ENCODE measurements around the gene ANO6. TPM values are rescaled to one million over a fixed set of nuclear protein-coding genes. Genes with fewer than 3 reads are reported as not detected.

ANO6 gene
- total RNA-seq, 2 experiments from 2014 or later: 13.1 to 13.6 TPM

- ChIA-PET POLR2A (no interaction called here), CTCF (interaction anchor here (1.2 to 1.6 kb wide), 2 partner anchors 16 to 357 kb away, joined by 5 to 8 read pairs; no protein-coding TSS in a partner anchor)
- no peaks in the 10 kb centered on the region for H3K9me3 Mint-ChIP-seq
- no peak overlapping the region for H3K27ac Mint-ChIP-seq
- no peak for TF ChIP-seq CTCF (IDR thresholded peaks at IDR 0.05)
- intact Hi-C loops (cut with micrococcal nuclease): no loop called here
- peaks cover 6% of the 10 kb centered on the region for H3K4me1 Mint-ChIP-seq (ENCODE audit: low read depth)
- no peaks in the 10 kb centered on the region for H3K27me3 Mint-ChIP-seq
- no peaks in the 10 kb centered on the region for H3K36me3 Mint-ChIP-seq (ENCODE audit: low read depth)
- DNase-seq: no peak
- H3K4me3 Mint-ChIP-seq: no peak overlapping the region
- ATAC-seq: no peak
These were observed 29.1 kb upstream of the ANO6 start for GRCh38 chr12:45186762-45187161.

- Mint-ChIP-seq H3K36me3 (ENCODE audit: low read depth) (no peaks in the 10 kb centered on the region), H3K4me1 (ENCODE audit: low read depth) (peaks cover 11% of the 10 kb centered on the region), H3K9me3 (no peaks in the 10 kb centered on the region), H3K4me3 (no peak overlapping the region), H3K27me3 (no peaks in the 10 kb centered on the region), H3K27ac (no peak overlapping the region)
- intact Hi-C loops (cut with micrococcal nuclease): no loop called here
- CTCF ChIA-PET: interaction anchor here (1.1 to 1.5 kb wide), 3 partner anchors 10 to 199 kb away, joined by 3 read pairs; partner anchors contain the start of gene ANO6
- no peak for ATAC-seq
- TF ChIP-seq CTCF (IDR thresholded peaks at IDR 0.05): no peak
- POLR2A ChIA-PET: interaction anchor here (0.6 kb wide), 1 partner anchor 12 kb away, joined by 3 read pairs; no protein-coding TSS in a partner anchor
- no peak for DNase-seq
These were observed 26.0 kb upstream of the ANO6 start for GRCh38 chr12:45189766-45190403.

- Mint-ChIP-seq H3K27ac (no peak overlapping the region), H3K9me3 (no peaks in the 10 kb centered on the region), H3K4me1 (ENCODE audit: low read depth) (peaks cover 11% of the 10 kb centered on the region), H3K27me3 (no peaks in the 10 kb centered on the region), H3K4me3 (no peak overlapping the region), H3K36me3 (ENCODE audit: low read depth) (no peaks in the 10 kb centered on the region)
- TF ChIP-seq CTCF (IDR thresholded peaks at IDR 0.05): no peak
- ATAC-seq (peak; percentile 30), DNase-seq (no peak)
- intact Hi-C loops (cut with micrococcal nuclease): no loop called here
- ChIA-PET CTCF (interaction anchor here (0.8 to 1.8 kb wide), 4 partner anchors 20 to 352 kb away, joined by 3 to 8 read pairs (median 4); partner anchors contain the start of gene ANO6), POLR2A (no interaction called here)
These were observed 24.7 kb upstream of the ANO6 start for GRCh38 chr12:45191239-45191638.

GRCh38 chr12:45192707-45193106 is 23.2 kb upstream of the ANO6 start:
- H3K9me3 Mint-ChIP-seq: no peaks in the 10 kb centered on the region
- TF ChIP-seq CTCF (IDR thresholded peaks at IDR 0.05): no peak
- ChIA-PET CTCF (no interaction called here), POLR2A (no interaction called here)
- no peaks in the 10 kb centered on the region for H3K27me3 Mint-ChIP-seq
- ATAC-seq: no peak
- no peaks in the 10 kb centered on the region for H3K36me3 Mint-ChIP-seq (ENCODE audit: low read depth)
- DNase-seq: no peak
- intact Hi-C loops (cut with micrococcal nuclease): no loop called here
- H3K4me1 Mint-ChIP-seq (ENCODE audit: low read depth): peaks cover 11% of the 10 kb centered on the region
- no peak overlapping the region for H3K27ac Mint-ChIP-seq
- H3K4me3 Mint-ChIP-seq: no peak overlapping the region

GRCh38 chr12:45200491-45201043 is 15.3 kb upstream of the ANO6 start:
- no peaks in the 10 kb centered on the region for H3K36me3 Mint-ChIP-seq (ENCODE audit: low read depth)
- POLR2A ChIA-PET: interaction anchor here (1.1 to 1.6 kb wide), 2 partner anchors 11 to 15 kb away, joined by 3 to 4 read pairs; partner anchors contain the start of gene ANO6
- intact Hi-C loops (cut with micrococcal nuclease): no loop called here
- TF ChIP-seq CTCF (IDR thresholded peaks at IDR 0.05): no peak
- H3K4me1 Mint-ChIP-seq (ENCODE audit: low read depth): peaks cover 17% of the 10 kb centered on the region
- ATAC-seq (peak; percentile 34), DNase-seq (peak; percentile 6)
- CTCF ChIA-PET: interaction anchor here (1.3 to 1.4 kb wide), 2 partner anchors 17 to 189 kb away, joined by 3 to 4 read pairs; no protein-coding TSS in a partner anchor
- H3K4me3 Mint-ChIP-seq: peak overlapping the region; percentile 35
- H3K27me3 Mint-ChIP-seq: no peaks in the 10 kb centered on the region
- H3K9me3 Mint-ChIP-seq: no peaks in the 10 kb centered on the region
- H3K27ac Mint-ChIP-seq: no peak overlapping the region
